H9 (cell line): ENCODE data around the gene TMEM238. TPM values are rescaled to one million over a fixed set of nuclear protein-coding genes. Genes with fewer than 3 reads are reported as not detected.

Experiments
- DNase-seq: peaks from one replicate; pipeline ENCODE4 v3.0.0-alpha.2; 2017
- H2AFZ ChIP-seq: one replicate; pipeline ENCODE4 v1.6.1; 2013; ENCODE audit warnings: mild to moderate bottlenecking, low read length, control low read depth, moderate library complexity
- H2AK5ac ChIP-seq: 2 replicates; pipeline ENCODE4 v1.6.1; 2013; ENCODE audit warnings: low read length, control low read depth, mixed read lengths; ENCODE audit not compliant: insufficient read length
- H2BK120ac ChIP-seq: one replicate; pipeline ENCODE4 v1.6.1; 2013; ENCODE audit warnings: low read depth, mild to moderate bottlenecking, low read length, control low read depth, inconsistent platforms; ENCODE audit not compliant: poor library complexity, severe bottlenecking
- H2BK12ac ChIP-seq: 2 replicates; pipeline ENCODE4 v1.6.1; 2013; ENCODE audit warnings: low read length, control low read depth, mixed read lengths, low read depth; ENCODE audit not compliant: insufficient read length
- H2BK15ac ChIP-seq: 2 replicates; pipeline ENCODE4 v1.6.1; 2013; ENCODE audit warnings: low read depth, low read length, control low read depth
- H2BK20ac ChIP-seq: one replicate; pipeline ENCODE4 v1.6.1; 2013; ENCODE audit warnings: low read depth, mild to moderate bottlenecking, low read length, control low read depth, inconsistent platforms; ENCODE audit not compliant: poor library complexity, severe bottlenecking
- H2BK5ac ChIP-seq: 2 replicates; pipeline ENCODE4 v1.6.1; 2013; ENCODE audit warnings: low read length, control low read depth, mixed read lengths; ENCODE audit not compliant: insufficient read length
- H3K14ac ChIP-seq: 2 replicates; pipeline ENCODE4 v1.6.1; 2013; ENCODE audit warnings: low read length, control low read depth; ENCODE audit not compliant: insufficient read depth
- H3K18ac ChIP-seq: 2 replicates; pipeline ENCODE4 v1.6.1; 2013; ENCODE audit warnings: low read depth, mild to moderate bottlenecking, mixed read lengths, low read length, control low read depth; ENCODE audit not compliant: insufficient read length
- H3K23ac ChIP-seq: 2 replicates; pipeline ENCODE4 v1.6.1; 2013; ENCODE audit warnings: low read length, control low read depth, mixed read lengths, low read depth; ENCODE audit not compliant: insufficient read length
- H3K23me2 ChIP-seq: 2 replicates; pipeline ENCODE4 v1.6.1; 2013; ENCODE audit warnings: low read depth, mild to moderate bottlenecking, mixed read lengths, low read length, control low read depth; ENCODE audit not compliant: insufficient read length, poor library complexity, severe bottlenecking
- H3K27ac ChIP-seq: 2 replicates; pipeline ENCODE4 v1.5.1; 2013; ENCODE audit warnings: low read length, control low read depth, mixed read lengths, low read depth; ENCODE audit not compliant: insufficient read length
- H3K27me3 ChIP-seq: 2 replicates; pipeline ENCODE4 v1.6.1; 2013; ENCODE audit warnings: low read length, control low read depth, inconsistent platforms; ENCODE audit not compliant: insufficient read depth
- H3K4ac ChIP-seq: 2 replicates; pipeline ENCODE4 v1.6.1; 2013; ENCODE audit warnings: low read depth, mild to moderate bottlenecking, control low read depth, inconsistent platforms, low read length, moderate library complexity
- H3K4me1 ChIP-seq: 2 replicates; pipeline ENCODE4 v1.6.1; 2013; ENCODE audit warnings: low read length, control low read depth, inconsistent platforms; ENCODE audit not compliant: insufficient read depth
- H3K4me2 ChIP-seq: 2 replicates; pipeline ENCODE4 v1.6.1; 2013; ENCODE audit warnings: low read length, control low read depth, mixed read lengths; ENCODE audit not compliant: insufficient read length, insufficient read depth
- H3K56ac ChIP-seq: 2 replicates; pipeline ENCODE4 v1.6.1; 2013; ENCODE audit warnings: low read depth, mild to moderate bottlenecking, mixed read lengths, low read length, control low read depth; ENCODE audit not compliant: insufficient read length
- H3K79me1 ChIP-seq: 2 replicates; pipeline ENCODE4 v1.6.1; 2013; ENCODE audit warnings: low read depth, mild to moderate bottlenecking, moderate library complexity, low read length, control low read depth, inconsistent platforms; ENCODE audit not compliant: insufficient read depth, poor library complexity, severe bottlenecking
- H3K79me2 ChIP-seq: 2 replicates; pipeline ENCODE4 v1.6.1; 2013; ENCODE audit warnings: low read length, control low read depth, inconsistent platforms; ENCODE audit not compliant: insufficient read depth
- H3K9ac ChIP-seq: 2 replicates; pipeline ENCODE4 v1.6.1; 2013; ENCODE audit warnings: low read length, control low read depth, mixed read lengths; ENCODE audit not compliant: insufficient read length; ENCODE audit errors: extremely low read depth
- H3K9me3 ChIP-seq: one replicate; pipeline ENCODE4 v1.6.1; 2013; ENCODE audit warnings: low read depth, low read length, inconsistent platforms; ENCODE audit not compliant: control insufficient read depth
- H3T11ph ChIP-seq: one replicate; pipeline ENCODE4 v1.6.1; 2013; ENCODE audit warnings: mild to moderate bottlenecking, low read length, control low read depth, inconsistent platforms
- H4K20me1 ChIP-seq: one replicate; pipeline ENCODE4 v1.6.1; 2013; ENCODE audit not compliant: control insufficient read depth, insufficient read length, insufficient read depth
- H4K5ac ChIP-seq: 2 replicates; pipeline ENCODE4 v1.6.1; 2013; ENCODE audit warnings: low read depth, mild to moderate bottlenecking, mixed read lengths, low read length, control low read depth; ENCODE audit not compliant: insufficient read length
- H4K8ac ChIP-seq: replicated peaks from 2 replicates; pipeline ENCODE4 v1.6.1; 2013; ENCODE audit warnings: low read length, control low read depth, mixed read lengths, low read depth; ENCODE audit not compliant: insufficient read length
- H4K91ac ChIP-seq: 2 replicates; pipeline ENCODE4 v1.6.1; 2013; ENCODE audit warnings: low read depth, mild to moderate bottlenecking, moderate library complexity, mixed read lengths, low read length, control low read depth; ENCODE audit not compliant: insufficient read length
- H3K27ac Mint-ChIP-seq, 3 experiments: 2 replicates in 2 of 3; 3 replicates in 1 of 3; pipeline ENCODE4 v1.8.0; 2020 to 2021; ENCODE audit warnings: mixed read lengths in 3 of 3, mild to moderate bottlenecking in 1 of 3, moderate library complexity in 1 of 3
- H3K27me3 Mint-ChIP-seq: 2 replicates; pipeline ENCODE4 v1.8.0; 2021; ENCODE audit warnings: low read depth, mild to moderate bottlenecking, moderate library complexity, mixed read lengths
- H3K36me3 Mint-ChIP-seq, 3 experiments: 2 replicates in 2 of 3; 3 replicates in 1 of 3; pipeline ENCODE4 v1.8.0; 2020 to 2021; ENCODE audit warnings: low read depth in 3 of 3, mixed read lengths in 3 of 3; ENCODE audit not compliant: insufficient read depth in 1 of 3
- H3K4me1 Mint-ChIP-seq, 2 experiments: 2 replicates each; pipeline ENCODE4 v1.8.0; 2020; ENCODE audit warnings: mixed read lengths in 2 of 2
- H3K4me3 Mint-ChIP-seq, 2 experiments: 2 replicates in 1 of 2; 3 replicates in 1 of 2; pipeline ENCODE4 v1.8.0; 2020 to 2021; ENCODE audit warnings: mild to moderate bottlenecking in 2 of 2, mixed read lengths in 2 of 2, moderate library complexity in 1 of 2
- H3K9me3 Mint-ChIP-seq, 2 experiments: 2 replicates in 1 of 2; 3 replicates in 1 of 2; pipeline ENCODE4 v1.8.0; 2020; ENCODE audit warnings: mild to moderate bottlenecking in 2 of 2, mixed read lengths in 2 of 2, moderate library complexity in 1 of 2
- CTCF ChIP-seq: fragments of 200-600 bp; sonication (generic); conservative IDR thresholded peaks from 3 replicates; pipeline ENCODE4 v1.8.0; 2021; ENCODE audit warnings: antibody characterized with exemption, mild to moderate bottlenecking
- WGBS: extraction: QIAGEN DNeasy Blood & Tissue Kit; methylation state at CpG from one replicate; pipeline ENCODE4 v1.1.7; 2013; ENCODE audit warnings: missing lambda C conversion rate, low lambda C conversion rate, mixed read lengths; ENCODE audit not compliant: insufficient read length; ENCODE audit errors: extremely low coverage; 5-methylcytosine and 5-hydroxymethylcytosine counted together
- total RNA-seq: library from RNA; stranded (reverse); gene quantifications from 2 replicates; pipeline ENCODE4 v1.2.1, GENCODE V29; 2021

Gene TMEM238
- total RNA-seq, 1 experiment from 2014 or later: 4.8 TPM

- H2BK20ac ChIP-seq: no peak overlapping the region
- no peak overlapping the region for H2BK12ac ChIP-seq
- H2AK5ac ChIP-seq: no peak overlapping the region
- no peak for DNase-seq
- H3K56ac ChIP-seq: no peak overlapping the region
- H3K36me3 Mint-ChIP-seq: peaks cover 0 to 6% (median 0%) of the 10 kb centered on the region in 3 experiments; a peak in 1 of 7 replicates
- H3K9me3 ChIP-seq: no peaks in the 10 kb centered on the region
- H3K18ac ChIP-seq: no peak overlapping the region
- peaks cover 70% of the 10 kb centered on the region for H3K27me3 Mint-ChIP-seq
- H3K4me1 Mint-ChIP-seq: peaks cover 41 to 57% of the 10 kb centered on the region in 2 experiments
- H3K4me1 ChIP-seq: no peaks in the 10 kb centered on the region; the same call in 1 of the 2 replicates
- H2BK15ac ChIP-seq: no peak overlapping the region
- H2AFZ ChIP-seq: no peak overlapping the region
- no peaks in the 10 kb centered on the region for H3K79me1 ChIP-seq
- H4K8ac ChIP-seq: no peak overlapping the region
- peaks cover 5% of the 10 kb centered on the region; the same call in 1 of the 2 replicates for H3K27me3 ChIP-seq
- no peaks in the 10 kb centered on the region for H4K20me1 ChIP-seq
- H3K9me3 Mint-ChIP-seq: peaks cover 0 to 5% of the 10 kb centered on the region in 2 experiments; a peak in 2 of 5 replicates
- H3K4me3 Mint-ChIP-seq: peak overlapping the region; percentile 4 to 51; a peak in 3 of 5 replicates
- H2BK5ac ChIP-seq: no peak overlapping the region
- H3K4me2 ChIP-seq: peak overlapping the region; percentile 33
- TF ChIP-seq CTCF: no peak
- WGBS: no CpG with 5 or more reads among the region's 31 CpGs
- no peak overlapping the region for H3K27ac ChIP-seq
- H3K9ac ChIP-seq: no peak overlapping the region
- H2BK120ac ChIP-seq: no peak overlapping the region
- no peaks in the 10 kb centered on the region for H3K79me2 ChIP-seq
- H3K27ac Mint-ChIP-seq: peak overlapping the region in 2 of 3 experiments; percentile 17 to 55; a peak in 3 of 7 replicates
- H4K91ac ChIP-seq: no peak overlapping the region
- no peak overlapping the region for H4K5ac ChIP-seq
- no peak overlapping the region for H3K4ac ChIP-seq
- peaks cover 17% of the 10 kb centered on the region for H3K23me2 ChIP-seq
- H3T11ph ChIP-seq: no peak overlapping the region
- no peak overlapping the region for H3K23ac ChIP-seq
- no peak overlapping the region; the same call in 1 of the 2 replicates for H3K14ac ChIP-seq
Measured at GRCh38 chr19:55373993-55374757, 9.9 kb downstream of the TMEM238 start.
